HG02973 (cell line): ENCODE measurements around the gene ADAM19.

Source experiments
- ATAC-seq: cut with Tn5 transposase; IDR thresholded peaks from one replicate; pipeline ENCODE4 v1.9.1; 2021; ENCODE audit warnings: moderate library complexity; ENCODE audit not compliant: unreplicated experiment

The ADAM19 gene

GRCh38 chr5:157518963-157519362, 56.6 kb downstream of the ADAM19 start:
- peak; percentile 77 for ATAC-seq

DNA sequence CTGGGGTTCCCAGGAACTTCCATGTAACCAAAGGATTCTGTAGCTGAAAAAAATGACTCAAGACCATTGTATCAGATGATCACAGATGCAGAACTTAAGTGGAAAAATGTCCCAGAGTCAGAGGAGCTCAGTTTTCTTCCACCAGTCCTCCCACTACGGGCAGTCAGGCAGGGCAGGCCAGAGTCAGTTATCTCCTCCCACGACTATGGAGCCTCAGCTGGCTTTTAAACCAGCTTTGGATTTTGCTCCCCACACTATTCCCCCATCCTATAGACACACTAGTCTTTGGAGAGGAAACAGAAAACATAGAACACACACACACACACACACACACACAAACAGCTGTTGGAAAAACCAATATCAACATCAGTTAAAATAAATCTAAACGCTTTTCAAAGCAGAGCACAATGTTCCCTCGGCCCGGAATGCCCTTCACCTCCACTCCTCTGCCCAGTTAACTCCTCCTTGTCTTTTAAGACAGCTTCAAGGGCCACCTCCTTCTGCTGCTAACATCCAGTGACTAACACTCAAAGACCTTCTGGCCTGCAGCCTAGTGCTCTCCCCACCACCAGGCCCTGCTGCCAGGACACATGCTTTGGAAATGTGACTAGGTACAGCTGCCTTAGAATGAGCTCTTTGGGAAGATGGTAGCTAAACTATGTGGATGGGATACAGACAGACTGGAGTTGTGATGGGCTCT, 58.8 kb downstream of the ADAM19 start:
- no peak for ATAC-seq

DNA sequence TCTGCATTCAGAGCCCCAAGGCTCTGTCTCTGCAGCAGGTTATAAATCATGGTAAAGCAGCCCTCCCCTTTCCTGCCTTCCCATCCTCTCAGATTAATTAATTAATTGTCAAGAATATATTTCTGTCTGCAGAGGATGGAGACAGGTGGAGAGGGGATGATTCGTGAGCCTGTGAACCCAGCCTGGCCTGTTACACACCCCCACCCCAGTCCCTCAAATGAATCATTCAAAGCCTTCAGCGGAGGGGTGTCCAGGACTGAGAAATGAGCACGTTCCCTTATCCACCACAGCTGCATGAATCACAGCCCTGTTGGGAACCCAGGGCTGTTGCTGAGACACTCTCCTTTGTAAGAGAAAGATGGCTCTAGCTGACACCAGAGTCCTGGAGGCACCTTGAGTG, 59.6 kb downstream of the ADAM19 start:
- ATAC-seq, result no peak

- ATAC-seq, result no peak
Measured at GRCh38 chr5:157514974-157515373, 60.6 kb downstream of the ADAM19 start.

DNA sequence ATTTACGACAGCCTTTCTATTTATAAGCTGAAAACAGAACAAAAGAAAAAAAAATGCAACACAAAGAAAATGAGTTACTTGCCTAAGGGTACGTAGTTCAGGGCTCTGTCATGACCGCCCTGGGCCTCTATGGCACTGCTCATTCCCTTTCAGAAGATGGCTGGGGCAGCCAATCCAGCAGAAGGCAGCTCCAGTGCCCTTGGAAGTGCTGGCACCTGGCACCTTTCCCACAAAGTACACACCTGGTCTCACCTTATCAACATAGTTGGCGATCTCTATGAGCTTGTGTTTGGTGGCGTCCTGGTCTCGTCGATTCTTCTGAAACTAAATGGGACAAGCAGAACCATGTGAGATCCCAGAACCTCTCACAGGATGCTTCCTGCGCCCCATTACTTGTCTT, 62.4 kb downstream of the ADAM19 start:
- ATAC-seq, result no peak

GRCh38 chr5:157511651-157512644, 63.6 kb downstream of the ADAM19 start:
- no peak for ATAC-seq

- no peak for ATAC-seq
Measured at GRCh38 chr5:157510682-157511081, 64.9 kb downstream of the ADAM19 start.

GRCh38 chr5:157509587-157509986, 66.0 kb downstream of the ADAM19 start:
- no peak for ATAC-seq

DNA sequence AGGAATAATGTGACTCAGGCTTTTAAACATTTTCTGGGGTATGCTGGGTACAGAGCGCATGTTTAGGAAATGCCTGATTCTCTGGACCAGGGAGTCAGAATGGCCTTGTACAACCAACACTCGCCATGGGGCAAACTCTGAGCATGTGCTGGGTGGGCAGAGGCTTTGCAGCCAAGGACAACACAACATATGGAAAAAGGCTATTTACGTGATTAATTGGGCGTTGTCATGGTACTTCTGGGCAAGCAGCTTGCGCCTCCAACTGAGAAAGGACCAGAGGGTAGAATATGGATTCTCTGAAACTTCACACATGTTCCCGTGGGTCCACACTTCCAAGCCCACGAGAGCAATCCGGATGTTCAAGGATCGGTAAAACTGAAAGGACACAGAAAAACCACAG, 66.5 kb downstream of the ADAM19 start:
- ATAC-seq, result no peak

DNA sequence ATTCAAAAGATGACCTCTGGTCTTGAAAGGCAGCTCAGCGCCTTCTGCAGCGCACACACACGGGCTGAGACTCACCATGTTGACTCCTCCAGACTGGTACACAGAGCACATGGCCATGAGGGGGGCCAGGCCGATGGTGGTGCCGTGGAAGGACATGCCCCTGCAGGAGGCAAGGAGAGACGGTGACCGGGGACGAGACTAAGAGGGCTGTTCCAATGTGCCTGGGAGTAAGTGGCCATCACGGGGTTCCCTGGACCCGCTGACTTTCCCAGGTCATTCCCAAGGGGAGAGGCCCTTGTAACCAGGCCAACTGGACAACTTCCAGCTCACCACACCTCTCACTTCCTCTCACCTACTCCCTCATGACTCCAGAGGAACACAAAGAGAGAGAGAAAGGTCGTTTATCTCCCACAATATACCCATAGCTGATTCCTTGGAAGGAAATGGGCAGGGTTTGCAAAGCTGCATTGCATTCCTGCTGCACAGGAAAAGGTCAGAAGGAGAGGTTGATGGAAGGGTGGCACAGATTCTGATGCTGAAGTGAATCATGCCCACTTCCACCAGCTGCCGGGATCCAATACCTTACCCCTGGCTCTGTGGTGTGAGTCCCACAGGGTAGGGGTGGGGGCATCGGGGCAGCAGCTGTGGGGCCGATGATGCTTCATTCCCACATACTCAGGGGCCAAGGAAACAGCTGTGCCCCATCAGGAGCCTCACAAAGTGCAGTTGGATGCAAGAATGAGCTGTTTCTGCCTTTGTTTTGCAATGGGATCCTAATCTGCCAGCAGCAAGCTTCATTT, 68.4 kb downstream of the ADAM19 start:
- ATAC-seq, result no peak

GRCh38 chr5:157506066-157506590, 69.4 kb downstream of the ADAM19 start:
- no peak for ATAC-seq

DNA sequence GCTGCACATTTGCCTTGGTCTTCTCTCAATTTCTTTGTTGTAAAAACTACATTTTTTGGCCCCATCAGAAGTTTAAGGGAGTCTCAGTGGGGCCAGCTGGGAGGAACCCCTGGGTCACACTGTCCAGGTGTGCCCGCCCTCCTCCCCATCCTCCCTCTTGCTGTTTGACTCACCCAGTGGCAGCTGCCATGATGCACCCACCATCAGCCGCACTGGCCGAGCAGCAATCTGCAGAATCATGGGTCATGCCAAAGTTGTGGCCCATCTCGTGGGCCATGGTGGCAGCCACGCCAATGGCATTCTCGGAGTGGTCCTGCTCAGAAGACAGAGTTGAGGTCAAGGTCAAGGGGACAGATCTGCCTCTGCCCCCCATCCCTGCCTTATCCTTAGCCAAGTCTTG, 70.1 kb downstream of the ADAM19 start:
- ATAC-seq, result no peak

DNA sequence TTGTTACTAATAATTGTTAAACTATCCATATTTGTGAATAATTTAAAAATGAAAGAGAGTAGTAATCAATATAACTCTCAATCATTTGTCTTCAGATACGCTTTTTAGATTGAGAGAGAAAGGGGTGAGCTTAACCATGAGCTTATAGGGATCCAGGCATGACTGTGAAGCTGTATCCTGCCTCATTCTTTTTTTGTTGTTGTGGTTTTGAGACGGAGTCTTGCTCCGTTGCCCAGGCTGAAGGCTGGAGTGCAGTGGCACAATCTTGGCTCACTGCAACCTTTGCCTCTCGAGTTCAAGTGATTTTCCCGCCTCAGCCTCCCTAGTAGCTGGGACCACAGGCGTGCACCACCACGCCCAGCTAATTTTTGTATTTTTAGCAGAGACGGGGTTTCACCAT, 71.5 kb downstream of the ADAM19 start:
- no peak for ATAC-seq

- peak; percentile 75 for ATAC-seq
Measured at GRCh38 chr5:157502143-157502647, 73.4 kb downstream of the ADAM19 start.

DNA sequence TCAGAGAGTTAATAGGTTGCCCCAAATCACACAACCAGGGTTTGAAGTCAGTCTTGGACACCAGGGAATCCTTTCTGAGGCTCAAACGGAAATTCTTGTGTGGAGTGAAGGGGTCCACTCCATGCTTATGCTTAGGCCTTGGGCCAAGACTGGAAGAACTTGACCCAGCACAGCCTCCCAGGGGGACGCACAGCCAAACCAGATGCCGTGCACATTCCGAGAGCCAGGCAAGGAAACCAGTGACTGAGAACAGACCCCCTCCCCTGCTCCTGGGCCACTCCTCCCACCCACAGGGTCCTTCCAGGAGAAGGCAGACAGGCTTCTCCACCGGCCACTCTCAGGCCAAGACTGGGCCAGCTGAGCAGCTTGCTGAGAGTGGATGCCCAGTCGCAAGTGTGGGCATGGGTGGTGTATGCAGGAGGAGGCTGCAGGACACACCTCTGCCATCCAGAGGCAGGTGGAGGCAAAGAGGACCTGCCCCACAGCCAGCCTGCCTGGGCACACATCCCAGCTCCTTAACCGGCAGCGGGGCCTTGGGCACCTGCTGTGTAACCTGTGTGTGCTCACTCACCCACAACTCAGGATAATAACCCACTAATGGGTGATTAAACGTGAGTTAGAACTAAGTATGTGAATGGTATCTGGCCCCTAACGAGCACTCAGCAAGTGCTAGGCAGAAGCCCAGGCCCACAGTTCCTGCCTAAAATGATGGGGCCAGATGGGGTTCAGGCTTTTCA, 77.5 kb downstream of the ADAM19 start:
- no peak for ATAC-seq

DNA sequence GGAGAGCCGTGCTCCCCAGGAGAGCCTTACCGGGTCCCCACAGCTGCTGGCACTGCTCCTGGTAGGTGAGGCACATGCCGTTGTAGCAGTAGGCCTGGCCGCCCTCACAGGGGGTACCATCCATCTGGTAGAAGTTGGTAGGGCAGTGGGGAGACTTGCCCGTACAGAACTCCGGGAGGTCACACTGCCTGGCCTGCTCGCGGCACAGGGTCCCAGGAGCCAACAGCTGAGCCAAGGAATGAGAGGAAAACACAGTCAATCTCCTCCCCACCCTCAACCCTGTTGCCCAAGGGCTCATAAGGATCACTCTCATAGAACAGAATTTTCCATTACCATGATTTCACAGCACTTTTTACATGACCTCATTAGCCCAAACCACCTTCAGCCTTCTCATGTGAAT, 78.7 kb downstream of the ADAM19 start:
- no peak for ATAC-seq

GRCh38 chr5:157494178-157494832, 81.3 kb downstream of the ADAM19 start:
- no peak for ATAC-seq

DNA sequence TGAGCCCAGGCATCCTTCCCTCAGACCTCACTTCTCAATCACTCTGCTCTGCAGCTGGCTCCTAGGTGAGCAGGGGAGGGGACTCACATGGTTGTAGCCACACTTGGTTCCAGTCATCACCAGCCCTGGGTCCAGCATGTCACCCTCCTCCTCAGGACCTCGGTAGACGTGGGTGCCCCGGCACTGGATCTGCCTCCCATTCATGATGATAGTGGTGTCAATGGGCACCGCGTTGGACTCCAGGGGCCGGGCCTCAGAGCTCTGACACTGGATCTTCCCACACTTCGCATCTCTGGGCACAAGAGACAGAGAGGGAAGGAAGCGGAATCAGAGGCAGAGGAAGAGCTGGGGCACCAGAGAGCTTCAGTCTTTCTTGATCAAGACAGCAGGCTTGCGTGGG, 82.7 kb downstream of the ADAM19 start:
- no peak for ATAC-seq

DNA sequence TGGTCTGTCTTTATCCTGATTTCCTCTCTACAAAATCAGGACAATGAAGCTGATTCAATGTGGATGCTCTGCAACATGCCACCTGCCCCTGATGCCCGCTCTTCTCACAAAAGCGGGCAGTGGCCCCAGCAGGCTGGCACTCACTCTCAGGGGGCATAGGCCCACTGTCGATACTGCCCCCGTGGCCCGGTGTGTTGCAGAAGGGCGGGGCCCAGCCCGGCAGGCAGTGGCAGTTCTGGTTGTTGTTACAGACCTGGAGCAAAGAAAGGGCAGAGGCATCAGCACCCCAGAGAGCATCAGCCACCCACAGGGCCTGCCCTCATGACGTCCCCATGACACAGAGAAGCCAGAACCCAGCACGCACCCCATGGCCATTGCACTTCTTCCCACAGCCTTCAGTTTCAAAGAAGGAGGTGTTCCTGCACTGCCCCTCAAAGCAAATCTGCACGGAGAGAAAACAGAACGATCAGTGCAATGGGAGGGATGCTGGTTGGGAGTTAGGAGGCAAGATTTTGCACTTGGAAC, 84.0 kb downstream of the ADAM19 start:
- no peak for ATAC-seq
